ENCODE results near the gene BICDL1. TPM values are rescaled to one million over a fixed set of nuclear protein-coding genes. Genes with fewer than 3 reads are reported as not detected.
"Not testable (repeated sequence)": the region's sequence is repeated elsewhere in the genome, so short reads cannot be mapped to it uniquely, and the experiment has no call there.

Gene BICDL1
- polyA plus RNA-seq, 3 donors, result 34.7 to 62.4 (median 35.3) TPM

DNA sequence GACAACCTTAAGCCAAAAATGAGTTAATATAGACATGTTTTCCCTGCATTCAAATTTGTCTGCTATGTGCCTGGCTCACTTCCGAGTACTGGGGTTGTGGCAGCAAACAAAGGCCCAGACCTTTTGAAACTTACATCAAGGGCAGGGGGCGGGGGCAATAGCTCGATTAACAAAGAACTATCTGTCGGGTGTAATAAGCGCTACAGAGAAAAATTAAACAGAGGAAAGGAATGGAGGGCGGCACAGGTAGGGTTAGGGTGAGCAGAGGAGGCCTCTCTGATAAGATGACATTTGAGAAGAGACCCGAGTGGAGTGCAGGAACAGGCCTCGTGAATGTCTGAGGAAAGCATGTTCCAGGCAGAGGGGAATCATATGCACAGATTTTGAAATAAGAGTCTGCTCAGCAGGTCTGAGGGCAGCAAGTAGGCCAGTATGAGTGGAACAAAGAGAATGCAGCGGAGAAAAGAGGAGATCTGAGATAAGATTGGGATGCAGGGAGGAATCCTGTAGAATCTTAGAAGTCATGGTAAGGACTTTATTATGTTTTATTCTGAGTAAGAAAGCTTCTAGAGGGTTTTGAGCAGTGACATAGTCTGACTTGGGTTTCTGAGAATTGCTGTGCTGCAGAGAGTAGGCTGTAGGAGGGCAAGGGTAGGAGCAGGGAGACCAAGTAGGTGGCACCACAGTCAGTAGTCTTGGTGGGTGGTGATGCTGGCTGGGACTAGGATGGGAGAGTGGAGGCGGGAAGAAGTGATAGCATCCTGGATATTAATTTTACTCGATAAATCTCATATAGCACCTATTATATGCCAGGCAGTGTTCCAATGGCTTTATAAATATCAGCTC is 52.6 kb downstream of the BICDL1 start:
- no peak for DNase-seq (ENCODE audit: extremely low read depth in 1 of 11, low read depth in 9 of 11, low spot score in 4 of 11)

DNA sequence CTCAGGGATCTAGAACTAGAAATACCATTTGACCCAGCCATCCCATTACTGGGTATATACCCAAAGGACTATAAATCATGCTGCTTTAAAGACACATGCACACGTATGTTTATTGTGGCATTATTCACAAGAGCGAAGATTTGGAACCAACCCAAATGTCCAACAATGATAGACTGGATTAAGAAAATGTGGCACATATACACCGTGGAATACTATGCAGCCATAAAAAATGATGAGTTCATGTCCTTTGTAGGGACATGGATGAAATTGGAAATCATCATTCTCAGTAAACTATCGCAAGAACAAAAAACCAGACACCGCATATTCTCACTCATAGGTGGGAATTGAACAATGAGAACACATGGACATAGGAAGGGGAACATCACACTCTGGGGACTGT is 56.3 kb downstream of the BICDL1 start:
- DNase-seq (ENCODE audit: extremely low read depth in 1 of 11, low read depth in 9 of 11, low spot score in 4 of 11), result not testable (repeated sequence)

GRCh38 chr12:120047072-120047471 is 58.0 kb downstream of the BICDL1 start:
- DNase-seq (ENCODE audit: extremely low read depth in 1 of 11, low read depth in 9 of 11, low spot score in 4 of 11), result no peak

- no peak for DNase-seq (ENCODE audit: extremely low read depth in 1 of 11, low read depth in 9 of 11, low spot score in 4 of 11)
Observed at GRCh38 chr12:120048263-120048662, 59.2 kb downstream of the BICDL1 start.

GRCh38 chr12:120049426-120049825 is 60.4 kb downstream of the BICDL1 start:
- no peak for DNase-seq (ENCODE audit: extremely low read depth in 1 of 11, low read depth in 9 of 11, low spot score in 4 of 11)

DNA sequence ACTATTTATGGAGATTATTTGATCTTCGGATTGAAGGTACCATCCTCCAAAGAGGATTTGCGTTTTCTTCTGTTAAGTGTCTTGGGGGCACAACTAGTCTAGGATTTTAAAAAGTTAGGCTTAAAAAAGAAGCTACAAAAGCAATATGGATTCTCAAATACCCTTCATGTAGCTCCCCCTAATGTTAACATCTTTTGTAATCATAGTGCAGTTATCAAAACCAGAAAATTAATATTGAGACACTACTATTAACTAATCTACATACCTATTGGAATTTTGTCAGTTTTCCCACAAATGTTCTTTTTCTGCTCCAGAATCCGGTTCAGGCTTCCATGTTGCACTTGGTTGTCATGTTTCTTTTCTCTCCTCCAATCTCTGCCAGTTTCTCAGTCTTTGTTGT is 62.5 kb downstream of the BICDL1 start:
- no peak for DNase-seq (ENCODE audit: extremely low read depth in 1 of 11, low read depth in 9 of 11, low spot score in 4 of 11)

DNA sequence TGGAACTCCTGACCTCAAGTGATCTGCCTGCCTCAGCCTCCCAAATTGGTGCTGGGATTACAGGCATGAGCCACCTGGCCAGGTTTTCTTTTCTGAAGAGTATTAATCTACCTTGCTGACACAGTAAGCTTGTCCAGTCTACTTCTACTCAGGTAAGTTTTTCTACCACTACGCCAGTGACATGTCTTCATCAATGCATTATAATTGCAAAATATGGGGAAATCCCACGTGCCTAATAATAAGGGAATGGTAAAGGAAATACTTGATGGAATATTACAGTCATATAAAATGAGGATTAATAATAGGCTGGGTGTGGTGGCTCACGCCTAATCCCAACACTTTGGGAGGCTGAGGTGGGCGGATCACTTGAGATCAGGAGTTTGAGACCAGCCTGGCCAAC is 65.3 kb downstream of the BICDL1 start:
- DNase-seq (ENCODE audit: extremely low read depth in 1 of 11, low read depth in 9 of 11, low spot score in 4 of 11), result no peak

- DNase-seq (ENCODE audit: extremely low read depth in 1 of 11, low read depth in 9 of 11, low spot score in 4 of 11), result no peak
Observed at GRCh38 chr12:120055231-120056000, 66.4 kb downstream of the BICDL1 start.

GRCh38 chr12:120056739-120057138 is 67.7 kb downstream of the BICDL1 start:
- no peak for DNase-seq (ENCODE audit: extremely low read depth in 1 of 11, low read depth in 9 of 11, low spot score in 4 of 11)

- no peak for DNase-seq (ENCODE audit: extremely low read depth in 1 of 11, low read depth in 9 of 11, low spot score in 4 of 11)
Observed at GRCh38 chr12:120060196-120060595, 71.2 kb downstream of the BICDL1 start.

DNA sequence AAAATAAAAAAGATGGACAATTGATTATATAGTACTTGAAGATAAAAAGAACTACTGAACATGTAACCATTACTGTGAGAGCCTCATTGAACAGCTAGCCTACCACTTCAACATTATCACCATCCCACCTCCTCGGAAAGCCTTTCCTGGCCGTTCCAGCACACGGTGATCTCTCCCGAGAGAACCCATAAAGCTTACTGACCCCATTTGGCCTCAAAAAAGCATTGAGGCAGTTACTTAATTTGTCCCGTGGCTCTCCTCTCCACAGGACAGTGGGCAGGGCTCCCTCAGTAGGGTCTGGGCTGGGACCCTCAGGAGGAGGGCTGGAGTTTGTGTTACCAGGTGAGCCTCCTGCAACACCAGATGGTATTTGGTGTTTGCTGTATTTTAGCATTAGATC is 71.7 kb downstream of the BICDL1 start:
- peak in 1 of 11 donors; percentile 19 for DNase-seq (ENCODE audit: extremely low read depth in 1 of 11, low read depth in 9 of 11, low spot score in 4 of 11)

DNA sequence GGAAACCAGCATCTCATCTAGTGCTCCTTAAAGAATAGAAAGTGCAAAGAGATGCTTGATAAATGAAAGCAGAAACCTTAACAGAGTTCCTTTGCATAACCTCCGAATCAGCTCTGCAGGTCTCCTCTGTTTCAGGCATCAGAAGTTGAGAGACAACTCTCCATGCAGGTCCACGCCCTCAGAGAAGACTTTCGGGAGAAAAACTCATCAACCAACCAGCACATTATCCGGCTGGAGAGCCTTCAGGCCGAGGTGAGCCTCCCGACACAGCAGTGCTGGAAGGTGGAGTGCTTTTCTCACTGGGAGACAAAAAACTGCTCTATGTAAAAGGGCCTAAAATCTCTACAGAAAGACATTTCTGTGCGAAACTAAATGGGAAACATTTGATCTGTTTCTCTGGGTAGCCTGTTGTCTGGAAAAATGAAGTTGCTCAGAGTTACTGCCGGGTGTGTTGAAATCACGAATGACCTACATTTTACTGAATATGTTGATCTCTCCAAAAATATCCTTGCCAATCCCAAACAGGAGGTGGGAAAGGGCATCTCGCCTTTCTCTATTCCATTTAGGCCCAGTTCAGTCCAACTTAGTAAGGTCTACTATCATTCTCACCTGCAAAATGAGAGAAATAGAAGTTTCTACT is 72.7 kb downstream of the BICDL1 start:
- no peak for DNase-seq (ENCODE audit: extremely low read depth in 1 of 11, low read depth in 9 of 11, low spot score in 4 of 11)

- DNase-seq (ENCODE audit: extremely low read depth in 1 of 11, low read depth in 9 of 11, low spot score in 4 of 11), result no peak
Observed at GRCh38 chr12:120062976-120063579, 74.0 kb downstream of the BICDL1 start.

- no peak for DNase-seq (ENCODE audit: extremely low read depth in 1 of 11, low read depth in 9 of 11, low spot score in 4 of 11)
Observed at GRCh38 chr12:120064054-120064940, 75.3 kb downstream of the BICDL1 start.

DNA sequence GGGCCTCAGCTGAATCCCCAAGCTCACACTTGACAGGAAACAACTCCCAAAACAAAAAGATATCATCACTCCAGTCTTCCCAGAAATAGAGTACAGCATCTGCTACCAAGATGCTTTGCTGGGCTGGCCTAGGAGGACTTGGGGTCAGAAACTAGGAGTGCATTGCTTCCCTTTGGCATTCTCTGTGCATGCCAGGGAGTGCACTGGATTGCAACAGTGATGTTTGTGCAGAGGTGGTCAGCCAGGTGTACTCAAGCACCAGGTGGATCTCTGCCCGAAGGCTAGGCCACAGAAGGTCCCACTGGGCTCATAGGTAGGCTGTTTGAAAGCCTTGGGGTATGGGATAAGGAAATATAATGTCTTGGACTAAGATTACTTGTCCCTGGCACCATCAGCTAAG is 76.4 kb downstream of the BICDL1 start:
- no peak for DNase-seq (ENCODE audit: extremely low read depth in 1 of 11, low read depth in 9 of 11, low spot score in 4 of 11)

GRCh38 chr12:120066341-120066740 is 77.3 kb downstream of the BICDL1 start:
- DNase-seq (ENCODE audit: extremely low read depth in 1 of 11, low read depth in 9 of 11, low spot score in 4 of 11), result no peak

DNA sequence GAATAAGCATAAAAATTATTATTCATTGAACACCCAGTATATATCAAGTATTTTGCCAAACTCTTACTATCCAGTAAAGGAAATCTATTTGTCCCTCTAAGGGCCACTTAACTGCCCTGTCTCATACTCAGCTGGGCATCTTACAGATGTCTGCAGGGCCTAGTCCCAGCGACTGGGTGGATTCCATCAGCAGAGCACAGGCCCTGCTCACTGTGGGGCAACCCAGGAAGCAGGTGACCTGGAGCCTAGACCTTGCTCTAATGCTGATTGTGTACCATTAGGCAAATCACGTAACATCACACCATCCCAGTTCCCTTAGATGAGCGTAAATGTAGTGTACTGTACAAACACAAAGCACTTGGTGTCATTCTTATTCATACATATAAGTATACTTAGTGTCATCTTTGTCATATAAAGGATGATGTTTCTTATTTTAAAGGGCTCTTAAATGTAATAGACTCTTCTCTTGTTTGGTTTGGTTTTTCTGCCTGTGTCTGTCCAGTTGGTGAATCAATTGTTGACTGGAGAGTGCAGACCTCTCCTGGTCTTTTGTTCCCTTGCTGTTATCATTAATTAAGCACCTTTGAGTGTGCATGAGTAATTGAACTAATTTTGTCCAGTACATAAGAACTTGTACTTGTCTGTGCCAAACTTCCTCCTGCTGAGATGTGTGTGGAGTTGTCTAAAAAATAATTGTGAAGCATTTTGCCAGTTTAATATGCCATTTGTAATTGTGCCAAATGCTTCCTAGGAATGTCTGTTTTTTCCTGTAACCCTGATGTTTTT is 78.2 kb downstream of the BICDL1 start:
- no peak for DNase-seq (ENCODE audit: extremely low read depth in 1 of 11, low read depth in 9 of 11, low spot score in 4 of 11)

DNA sequence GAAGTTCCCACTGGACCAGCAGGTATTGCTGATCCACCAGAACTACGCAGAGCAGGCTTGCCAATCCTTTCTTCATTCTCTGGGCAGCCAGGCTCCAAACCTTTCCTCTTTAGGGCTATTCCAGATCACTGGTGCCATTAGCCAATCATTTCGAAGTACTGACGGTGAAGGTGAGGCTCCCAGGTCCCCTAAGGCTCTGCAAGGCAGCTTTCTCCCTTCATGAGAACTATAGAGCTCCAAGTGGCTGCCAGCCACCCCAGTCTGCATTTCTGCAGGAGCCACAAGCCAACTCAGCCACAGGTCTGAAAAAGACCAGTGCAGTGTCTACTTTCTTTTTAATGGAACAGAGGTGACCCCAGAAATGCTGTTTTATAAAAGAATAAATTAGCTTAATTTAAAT is 78.9 kb downstream of the BICDL1 start:
- DNase-seq (ENCODE audit: extremely low read depth in 1 of 11, low read depth in 9 of 11, low spot score in 4 of 11), result no peak

All from renal cortex interstitium (tissue), 11 donors.